Body of pancreas (tissue), 4 donors: ENCODE data around the gene IGSF21. TPM values are rescaled to one million over a fixed set of nuclear protein-coding genes. Genes with fewer than 3 reads are reported as not detected.

Source experiments
- ATAC-seq: fragments of 150-250 bp; one replicate; pipeline ENCODE4 v1.9.1; 2016
- DNase-seq, 4 donors: peaks; one replicate each; pipeline ENCODE4 v3.0.0-alpha.2; 2019
- H3K27ac ChIP-seq, 4 donors: fragments of 200-600 bp; sonication (generic); 1 replicate in 3 of 4; 2 replicates in 1 of 4; pipeline versions ENCODE4 v1.5.1 to v1.6.1; 2016 to 2019; ENCODE audit warnings: mild to moderate bottlenecking in 1 of 4, mixed read lengths in 1 of 4, moderate library complexity in 1 of 4
- H3K27me3 ChIP-seq, 2 donors: fragments of 200-600 bp; sonication (generic); one replicate each; pipeline ENCODE4 v1.6.0; 2016; ENCODE audit warnings: mild to moderate bottlenecking in 1 of 2
- H3K36me3 ChIP-seq, 2 donors: fragments of 200-600 bp; sonication (generic); replicated peaks in 1 of 2; 2 replicates each; pipeline ENCODE4 v1.5.1; 2016; ENCODE audit warnings: low read depth in 2 of 2; ENCODE audit not compliant: insufficient read depth in 1 of 2
- H3K4me1 ChIP-seq: fragments of 200-600 bp; sonication (generic); one replicate; pipeline ENCODE4 v1.6.0; 2016
- H3K4me3 ChIP-seq, 2 donors: fragments of 200-600 bp; sonication (generic); 1 replicate in 1 of 2; 2 replicates in 1 of 2; pipeline ENCODE4 v1.5.1; 2016 to 2019
- H3K9me3 ChIP-seq, 3 donors: fragments of 200-600 bp; sonication (generic); 1 replicate in 2 of 3; 2 replicates in 1 of 3; pipeline ENCODE4 v1.5.1; 2016
- CTCF ChIP-seq, 7 experiments: fragments of 450-650 bp in 4 of 7; fragments of 200-600 bp in 3 of 7; sonication (generic) in 3 of 7; IDR thresholded peaks; one replicate each; pipeline ENCODE4 v1.5.1; 2016 to 2019; ENCODE audit warnings: antibody characterized with exemption in 7 of 7
- POLR2A ChIP-seq, 3 donors: fragments of 450-650 bp; IDR thresholded peaks; one replicate each; pipeline ENCODE4 v1.6.1; 2016; ENCODE audit warnings: antibody characterized with exemption in 3 of 3, mild to moderate bottlenecking in 2 of 3
- WGBS, 2 donors: methylation state at CpG; one replicate each; pipeline ENCODE4 v1.1.5; 2017; 5-methylcytosine and 5-hydroxymethylcytosine counted together
- intact Hi-C: fragments of 100-400 bp; cut with DNase I; formaldehyde crosslinking; loops from one replicate; pipeline ENCODE4 v1.15.1; 2023
- total RNA-seq, 2 donors: library from RNA; depleted of rRNA; stranded (reverse); fragments of >200 nt; gene quantifications; one replicate each; pipeline ENCODE4 v1.1.0, GENCODE V29; 2016

The IGSF21 gene
- total RNA-seq, 2 donors from 2014 or later, result 0.33 to 2.1 TPM

- H3K4me1 ChIP-seq, result no peaks in the 10 kb centered on the region
- no peaks in the 10 kb centered on the region for H3K9me3 ChIP-seq
- no peaks in the 10 kb centered on the region for H3K36me3 ChIP-seq
- intact Hi-C loops, result no loop called here
- H3K27ac ChIP-seq, result no peak overlapping the region
- no peak for TF ChIP-seq CTCF (IDR thresholded peaks at IDR 0.05)
- no peak for TF ChIP-seq POLR2A (IDR thresholded peaks at IDR 0.05)
- DNase-seq (no peak), ATAC-seq (no peak)
- no peak overlapping the region for H3K4me3 ChIP-seq
- 70 to 86% methylated on average over 10 of the region's 10 CpGs for WGBS, 2 donors
- H3K27me3 ChIP-seq, result no peaks in the 10 kb centered on the region
These were observed 202.1 kb downstream of the IGSF21 start for GRCh38 chr1:18309552-18310155.

GRCh38 chr1:18312961-18313360, 205.4 kb downstream of the IGSF21 start:
- no peaks in the 10 kb centered on the region for H3K36me3 ChIP-seq
- no peak for DNase-seq
- H3K9me3 ChIP-seq, result no peaks in the 10 kb centered on the region
- ATAC-seq, result no peak
- H3K4me1 ChIP-seq, result peaks cover 13% of the 10 kb centered on the region
- WGBS, 2 donors, result 75% methylated on average over 9 to 10 of the region's 10 CpGs
- no peak overlapping the region for H3K4me3 ChIP-seq
- no peak for TF ChIP-seq POLR2A (IDR thresholded peaks at IDR 0.05)
- TF ChIP-seq CTCF (IDR thresholded peaks at IDR 0.05), result no peak
- no peak overlapping the region for H3K27ac ChIP-seq
- intact Hi-C loops, result no loop called here
- H3K27me3 ChIP-seq, result no peaks in the 10 kb centered on the region

- ATAC-seq (no peak), DNase-seq (no peak)
- Histone ChIP-seq H3K27ac (no peak overlapping the region), H3K27me3 (no peaks in the 10 kb centered on the region), H3K4me3 (no peak overlapping the region), H3K4me1 (peaks cover 13% of the 10 kb centered on the region), H3K36me3 (no peaks in the 10 kb centered on the region), H3K9me3 (no peaks in the 10 kb centered on the region)
- WGBS, 2 donors, result 71 to 88% methylated on average over 2 of the region's 2 CpGs
- intact Hi-C loops, result no loop called here
- TF ChIP-seq POLR2A (IDR thresholded peaks at IDR 0.05) (no peak), CTCF (IDR thresholded peaks at IDR 0.05) (no peak)
These were observed 205.9 kb downstream of the IGSF21 start for GRCh38 chr1:18313523-18313922.

GRCh38 chr1:18314399-18314798, 206.8 kb downstream of the IGSF21 start:
- Histone ChIP-seq H3K9me3 (no peaks in the 10 kb centered on the region), H3K4me1 (peaks cover 13% of the 10 kb centered on the region), H3K27ac (no peak overlapping the region), H3K27me3 (no peaks in the 10 kb centered on the region), H3K4me3 (no peak overlapping the region), H3K36me3 (no peaks in the 10 kb centered on the region)
- WGBS, 2 donors, result 67 to 69% methylated on average over 9 of the region's 9 CpGs
- intact Hi-C loops, result no loop called here
- ATAC-seq, result no peak
- TF ChIP-seq POLR2A (IDR thresholded peaks at IDR 0.05), result no peak
- no peak for TF ChIP-seq CTCF (IDR thresholded peaks at IDR 0.05)
- DNase-seq, result no peak

GRCh38 chr1:18315449-18315848, 207.9 kb downstream of the IGSF21 start:
- 83 to 86% methylated on average over 1 of the region's 1 CpG for WGBS, 2 donors
- no peaks in the 10 kb centered on the region for H3K27me3 ChIP-seq

More at GRCh38 chr1:18315449-18315848, 207.9 kb downstream of the IGSF21 start:
- Histone ChIP-seq H3K4me1 (peaks cover 20% of the 10 kb centered on the region), H3K27ac (no peak overlapping the region), H3K36me3 (no peaks in the 10 kb centered on the region), H3K4me3 (no peak overlapping the region), H3K9me3 (no peaks in the 10 kb centered on the region)
- DNase-seq, result no peak
- TF ChIP-seq CTCF (IDR thresholded peaks at IDR 0.05) (no peak), POLR2A (IDR thresholded peaks at IDR 0.05) (no peak)
- intact Hi-C loops, result no loop called here
- ATAC-seq, result no peak
